Suprapubic skin (tissue), 4 donors: ENCODE measurements around the gene EXD2.

ENCODE experiments used
- EP300 ChIP-seq: sonication (generic); formaldehyde crosslinking; IDR thresholded peaks from one replicate; pipeline ENCODE4 v1.6.1; 2017; ENCODE audit warnings: antibody characterized with exemption
- POLR2AphosphoS5 ChIP-seq, 3 donors: sonication (generic); formaldehyde crosslinking; IDR thresholded peaks; one replicate each; pipeline ENCODE4 v1.6.1; 2017; ENCODE audit warnings: antibody characterized with exemption in 3 of 3
- TF ChIP-seq, protein P1 (sequence below), 2 donors: fragments of 200-600 bp in 1 of 2; fragments of 450-650 bp in 1 of 2; sonication (generic) in 1 of 2; IDR thresholded peaks; one replicate each; pipeline ENCODE4 v1.5.1; 2016 to 2019; ENCODE audit warnings: antibody characterized with exemption in 2 of 2, mild to moderate bottlenecking in 1 of 2, moderate library complexity in 1 of 2

DNA sequence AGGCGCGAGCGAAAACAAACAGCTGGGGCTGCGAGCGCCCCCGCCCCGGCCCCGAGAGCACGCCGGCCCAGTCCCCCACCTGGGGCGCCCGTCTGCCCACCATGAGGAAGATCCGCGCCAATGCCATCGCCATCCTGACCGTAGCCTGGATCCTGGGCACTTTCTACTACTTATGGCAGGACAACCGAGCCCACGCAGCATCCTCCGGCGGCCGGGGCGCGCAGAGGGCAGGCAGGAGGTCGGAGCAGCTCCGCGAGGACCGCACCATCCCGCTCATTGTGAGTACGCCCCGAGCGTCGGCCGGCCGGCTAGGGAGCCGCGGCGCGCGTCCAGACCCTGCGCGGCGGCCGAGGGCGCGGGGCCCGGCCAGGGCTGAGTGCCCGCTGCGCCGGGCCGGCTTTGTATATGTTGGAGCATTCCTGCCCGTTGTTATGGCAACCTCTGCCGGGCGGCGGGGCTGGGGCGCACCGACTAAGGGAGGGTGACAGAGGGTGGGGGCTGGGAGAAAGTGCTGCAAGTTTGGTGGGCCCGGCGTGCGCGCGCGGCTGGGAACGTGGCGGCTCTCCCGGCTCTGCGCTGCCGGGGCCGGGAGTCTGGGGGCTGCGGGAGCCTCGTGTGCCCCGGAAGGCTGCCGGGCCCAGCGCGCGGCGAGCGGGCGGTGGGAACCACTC, 69.0 kb downstream of the EXD2 start:
- TF ChIP-seq, protein P1, sequence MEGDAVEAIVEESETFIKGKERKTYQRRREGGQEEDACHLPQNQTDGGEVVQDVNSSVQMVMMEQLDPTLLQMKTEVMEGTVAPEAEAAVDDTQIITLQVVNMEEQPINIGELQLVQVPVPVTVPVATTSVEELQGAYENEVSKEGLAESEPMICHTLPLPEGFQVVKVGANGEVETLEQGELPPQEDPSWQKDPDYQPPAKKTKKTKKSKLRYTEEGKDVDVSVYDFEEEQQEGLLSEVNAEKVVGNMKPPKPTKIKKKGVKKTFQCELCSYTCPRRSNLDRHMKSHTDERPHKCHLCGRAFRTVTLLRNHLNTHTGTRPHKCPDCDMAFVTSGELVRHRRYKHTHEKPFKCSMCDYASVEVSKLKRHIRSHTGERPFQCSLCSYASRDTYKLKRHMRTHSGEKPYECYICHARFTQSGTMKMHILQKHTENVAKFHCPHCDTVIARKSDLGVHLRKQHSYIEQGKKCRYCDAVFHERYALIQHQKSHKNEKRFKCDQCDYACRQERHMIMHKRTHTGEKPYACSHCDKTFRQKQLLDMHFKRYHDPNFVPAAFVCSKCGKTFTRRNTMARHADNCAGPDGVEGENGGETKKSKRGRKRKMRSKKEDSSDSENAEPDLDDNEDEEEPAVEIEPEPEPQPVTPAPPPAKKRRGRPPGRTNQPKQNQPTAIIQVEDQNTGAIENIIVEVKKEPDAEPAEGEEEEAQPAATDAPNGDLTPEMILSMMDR (IDR thresholded peaks at IDR 0.05): no peak
- TF ChIP-seq POLR2AphosphoS5 (IDR thresholded peaks at IDR 0.05) (no peak), EP300 (no peak)
